Measurements from ENCODE around the gene ZSWIM4. TPM values are rescaled to one million over a fixed set of nuclear protein-coding genes. Genes with fewer than 3 reads are reported as not detected.

ZSWIM4 gene
- total and polyA plus RNA-seq, 2 of the 13 experiments (the other 11 are each of a cell fraction or from before 2014, with no cell fraction given) = 0.33 to 0.86 TPM

DNA sequence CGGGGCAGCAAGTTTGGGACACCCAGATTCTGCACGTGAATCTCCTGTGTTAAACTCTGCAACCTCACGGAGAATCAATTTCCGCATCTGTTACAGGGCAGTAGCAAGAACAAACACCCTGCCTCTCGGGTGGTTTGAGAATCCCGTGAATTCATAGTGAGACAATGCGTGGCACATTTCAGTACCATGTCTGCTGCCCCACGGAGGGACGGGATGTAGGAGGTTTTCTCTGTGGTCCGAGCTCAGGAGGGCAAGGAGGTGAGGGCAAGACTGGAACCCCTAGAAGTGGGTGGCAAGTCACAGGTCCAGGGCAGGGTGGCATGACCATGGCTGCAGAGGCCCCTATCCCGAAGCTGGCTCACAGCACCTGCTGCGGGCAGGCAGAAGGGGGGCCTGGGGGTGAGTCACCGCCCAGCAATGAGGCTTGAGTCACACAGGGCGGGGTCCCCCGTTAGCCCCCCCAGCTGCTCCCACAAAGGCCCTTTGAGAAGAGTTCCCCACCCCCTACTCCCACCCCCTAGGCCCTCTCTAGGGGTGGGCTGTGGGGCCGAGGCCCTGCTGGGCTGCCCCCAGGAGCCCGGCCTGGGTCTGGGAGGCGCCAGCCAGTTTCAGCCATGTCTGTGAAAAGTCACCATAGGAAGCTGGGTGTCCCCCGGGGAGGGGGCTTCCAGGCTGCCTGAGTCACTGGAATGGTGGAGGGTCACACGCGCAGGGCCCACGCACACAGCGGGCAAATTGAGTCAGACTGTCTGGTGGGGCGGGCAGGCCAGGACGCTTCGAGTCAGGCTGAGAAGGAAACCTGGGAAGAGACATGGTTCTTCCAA, 55.9 kb downstream of the ZSWIM4 start (continued):
- TF ChIP-seq ZNF407 (CRISPR knock-in tag; IDR thresholded peaks at IDR 0.05; ENCODE audit: not compliant biosample characterization) = no peak
- TF ChIP-seq ZNF878 (CRISPR knock-in tag; IDR thresholded peaks at IDR 0.05) = no peak
- 0 out of 2 replicates have a peak, but pooled peaks have one; percentile 40 for TF ChIP-seq SMAD3 (CRISPR knock-in tag; IDR thresholded peaks at IDR 0.05)
- TF ChIP-seq ZNF232 (CRISPR knock-in tag; IDR thresholded peaks at IDR 0.05; ENCODE audit: borderline replicate concordance) = no peak
- peak; percentile 49; the same call in 1 of the 2 replicates for TF ChIP-seq HMG20A (CRISPR knock-in tag; IDR thresholded peaks at IDR 0.05; ENCODE audit: borderline replicate concordance)
- 0 out of 2 replicates have a peak, but pooled peaks have one; percentile 21 for TF ChIP-seq NFKB2 (CRISPR knock-in tag; IDR thresholded peaks at IDR 0.05; ENCODE audit: borderline replicate concordance)
- TF ChIP-seq FOSL1 (CRISPR knock-in tag; IDR thresholded peaks at IDR 0.05; ENCODE audit: borderline replicate concordance) = peak; percentile 98
- TF ChIP-seq SKI (IDR thresholded peaks at IDR 0.05; ENCODE audit: partially characterized antibody) = peak; percentile 13
- TF ChIP-seq, protein P1, sequence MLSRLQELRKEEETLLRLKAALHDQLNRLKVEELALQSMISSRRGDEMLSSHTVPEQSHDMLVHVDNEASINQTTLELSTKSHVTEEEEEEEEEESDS (CRISPR knock-in tag; IDR thresholded peaks at IDR 0.05; ENCODE audit: borderline replicate concordance) = no peak
- TF ChIP-seq SAFB2 (CRISPR knock-in tag; IDR thresholded peaks at IDR 0.05; ENCODE audit: borderline replicate concordance, low read depth) = no peak
